ENCODE measurements around the gene PLCB1. TPM values are rescaled to one million over a fixed set of nuclear protein-coding genes. Genes with fewer than 3 reads are reported as not detected.

The PLCB1 gene
- total and polyA plus RNA-seq, 2 experiments from 2014 or later, result 14.9 to 20.7 TPM

- H3K27me3 Mint-ChIP-seq (ENCODE audit: insufficient read depth, low read depth, poor library complexity), result no peaks in the 10 kb centered on the region
- peaks cover 6% of the 10 kb centered on the region for H3K4me1 Mint-ChIP-seq
- Histone ChIP-seq H3K27ac (ENCODE audit: low read depth) (no peak overlapping the region), H3K9me2 (ENCODE audit: insufficient read depth) (no peaks in the 10 kb centered on the region; the same call in 1 of the 2 replicates), H3K4me2 (no peak overlapping the region), H3K36me3 (ENCODE audit: insufficient read depth) (no peaks in the 10 kb centered on the region), H2AFZ (no peak overlapping the region), H4K20me1 (replicated peaks; ENCODE audit: insufficient read depth) (peaks cover 4% of the 10 kb centered on the region; the same call in 1 of the 2 replicates), H3K79me2 (replicated peaks; ENCODE audit: insufficient read depth) (no peaks in the 10 kb centered on the region), H3K4me1 (ENCODE audit: insufficient read depth) (no peaks in the 10 kb centered on the region), H3K4me3 (no peak overlapping the region), H3K27me3 (ENCODE audit: insufficient read depth) (no peaks in the 10 kb centered on the region), H3F3A (replicated peaks; ENCODE audit: low read depth) (no peaks in the 10 kb centered on the region)
- H3K27ac Mint-ChIP-seq, result no peak overlapping the region
- no peaks in the 10 kb centered on the region; the same call in 2 of the 3 replicates for H3K9me3 Mint-ChIP-seq
- no peaks in the 10 kb centered on the region; the same call in 2 of the 3 replicates for H3K36me3 Mint-ChIP-seq (ENCODE audit: low read depth)
- no peak for ATAC-seq
- TF ChIP-seq ZNF331 (CRISPR knock-in tag; IDR thresholded peaks at IDR 0.05; ENCODE audit: low read depth) (no peak), CREB1 (CRISPR knock-in tag; IDR thresholded peaks at IDR 0.05; ENCODE audit: low read depth) (no peak), EZH2 (IDR thresholded peaks at IDR 0.05; ENCODE audit: low read depth, unreplicated experiment) (no peak), REST (IDR thresholded peaks at IDR 0.05; ENCODE audit: unreplicated experiment) (no peak)
- H3K4me3 Mint-ChIP-seq, result no peak overlapping the region
- DNase-seq (ENCODE audit: low spot score), result no peak
These were observed 203.6 kb downstream of the PLCB1 start for GRCh38 chr20:8335495-8336195.

- Histone ChIP-seq H3K36me3 (ENCODE audit: insufficient read depth) (no peaks in the 10 kb centered on the region), H3F3A (replicated peaks; ENCODE audit: low read depth) (no peaks in the 10 kb centered on the region), H4K20me1 (replicated peaks; ENCODE audit: insufficient read depth) (0 out of 2 replicates have a peak, but pooled peaks cover 4% of the 10 kb centered on the region), H3K4me1 (ENCODE audit: insufficient read depth) (no peaks in the 10 kb centered on the region), H3K79me2 (replicated peaks; ENCODE audit: insufficient read depth) (no peaks in the 10 kb centered on the region), H3K9me2 (ENCODE audit: insufficient read depth) (no peaks in the 10 kb centered on the region; the same call in 1 of the 2 replicates), H3K4me3 (no peak overlapping the region), H3K27ac (ENCODE audit: low read depth) (no peak overlapping the region), H3K4me2 (no peak overlapping the region), H2AFZ (no peak overlapping the region), H3K27me3 (ENCODE audit: insufficient read depth) (no peaks in the 10 kb centered on the region)
- Mint-ChIP-seq H3K27ac (no peak overlapping the region), H3K27me3 (ENCODE audit: insufficient read depth, low read depth, poor library complexity) (no peaks in the 10 kb centered on the region), H3K9me3 (no peaks in the 10 kb centered on the region; the same call in 2 of the 3 replicates), H3K4me1 (peaks cover 6% of the 10 kb centered on the region), H3K36me3 (ENCODE audit: low read depth) (no peaks in the 10 kb centered on the region; the same call in 2 of the 3 replicates), H3K4me3 (no peak overlapping the region)
- no peak for DNase-seq (ENCODE audit: low spot score)
- ATAC-seq, result no peak
- TF ChIP-seq CTCF (conservative IDR thresholded peaks at IDR 0.05; ENCODE audit: low read depth in 2 of 2), result no peak
- no peak for TF ChIP-seq EZH2 (IDR thresholded peaks at IDR 0.05; ENCODE audit: low read depth, unreplicated experiment)
- no peak for TF ChIP-seq STAT1 (IDR thresholded peaks at IDR 0.05; ENCODE audit: unreplicated experiment)
- no peak for TF ChIP-seq EZH2phosphoT487 (IDR thresholded peaks at IDR 0.05; ENCODE audit: unreplicated experiment)
- no peak for TF ChIP-seq POLR2AphosphoS5 (IDR thresholded peaks at IDR 0.05; ENCODE audit: low read depth)
- no peak for TF ChIP-seq ZNF114 (CRISPR knock-in tag; IDR thresholded peaks at IDR 0.05)
- no peak for TF ChIP-seq REST (IDR thresholded peaks at IDR 0.05; ENCODE audit: unreplicated experiment)
- no peak for TF ChIP-seq JUNB (IDR thresholded peaks at IDR 0.05; ENCODE audit: unreplicated experiment)
These were observed 207.3 kb downstream of the PLCB1 start for GRCh38 chr20:8339349-8339748.
